Measurements from ENCODE around the gene EIPR1.
A peak's percentile ranks its signal among the peaks of the same experiment; 100 is the strongest.

EIPR1 gene

DNA sequence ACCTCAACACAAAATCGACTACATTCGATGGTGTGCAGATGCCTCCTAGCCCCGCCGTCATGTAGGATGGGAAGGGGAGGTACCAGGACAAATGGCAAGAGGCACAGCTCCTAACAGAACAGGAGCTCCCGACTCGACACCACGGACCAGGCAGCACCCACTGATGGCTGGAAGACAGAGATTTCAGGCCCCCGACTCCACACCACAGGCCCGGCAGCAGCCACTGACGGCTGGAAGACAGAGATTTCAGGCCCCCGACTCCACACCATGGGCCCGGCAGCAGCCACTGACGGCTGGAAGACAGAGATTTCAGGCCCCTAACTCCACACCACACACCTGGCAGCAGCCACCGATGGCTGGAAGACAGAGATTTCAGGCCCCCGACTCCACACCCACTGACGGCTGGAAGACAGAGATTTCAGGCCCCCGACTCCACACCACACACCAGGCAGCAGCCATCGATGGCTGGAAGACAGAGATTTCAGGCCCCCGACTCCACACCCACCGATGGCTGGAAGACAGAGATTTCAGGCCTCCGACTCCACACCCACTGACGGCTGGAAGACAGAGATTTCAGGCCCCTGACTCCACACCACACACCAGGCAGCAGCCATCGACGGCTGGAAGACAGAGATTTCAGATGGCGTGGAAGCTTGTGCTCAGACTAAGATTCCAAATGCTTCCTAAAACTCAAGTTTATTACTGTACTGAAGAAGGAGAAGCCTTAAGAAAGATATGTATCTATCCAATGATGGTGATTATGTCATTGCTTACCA, 135.5 kb downstream of the EIPR1 start:
- TF ChIP-seq, protein P1, sequence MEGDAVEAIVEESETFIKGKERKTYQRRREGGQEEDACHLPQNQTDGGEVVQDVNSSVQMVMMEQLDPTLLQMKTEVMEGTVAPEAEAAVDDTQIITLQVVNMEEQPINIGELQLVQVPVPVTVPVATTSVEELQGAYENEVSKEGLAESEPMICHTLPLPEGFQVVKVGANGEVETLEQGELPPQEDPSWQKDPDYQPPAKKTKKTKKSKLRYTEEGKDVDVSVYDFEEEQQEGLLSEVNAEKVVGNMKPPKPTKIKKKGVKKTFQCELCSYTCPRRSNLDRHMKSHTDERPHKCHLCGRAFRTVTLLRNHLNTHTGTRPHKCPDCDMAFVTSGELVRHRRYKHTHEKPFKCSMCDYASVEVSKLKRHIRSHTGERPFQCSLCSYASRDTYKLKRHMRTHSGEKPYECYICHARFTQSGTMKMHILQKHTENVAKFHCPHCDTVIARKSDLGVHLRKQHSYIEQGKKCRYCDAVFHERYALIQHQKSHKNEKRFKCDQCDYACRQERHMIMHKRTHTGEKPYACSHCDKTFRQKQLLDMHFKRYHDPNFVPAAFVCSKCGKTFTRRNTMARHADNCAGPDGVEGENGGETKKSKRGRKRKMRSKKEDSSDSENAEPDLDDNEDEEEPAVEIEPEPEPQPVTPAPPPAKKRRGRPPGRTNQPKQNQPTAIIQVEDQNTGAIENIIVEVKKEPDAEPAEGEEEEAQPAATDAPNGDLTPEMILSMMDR (IDR thresholded peaks at IDR 0.05; ENCODE audit: insufficient read depth, missing control alignments), result no peak

DNA sequence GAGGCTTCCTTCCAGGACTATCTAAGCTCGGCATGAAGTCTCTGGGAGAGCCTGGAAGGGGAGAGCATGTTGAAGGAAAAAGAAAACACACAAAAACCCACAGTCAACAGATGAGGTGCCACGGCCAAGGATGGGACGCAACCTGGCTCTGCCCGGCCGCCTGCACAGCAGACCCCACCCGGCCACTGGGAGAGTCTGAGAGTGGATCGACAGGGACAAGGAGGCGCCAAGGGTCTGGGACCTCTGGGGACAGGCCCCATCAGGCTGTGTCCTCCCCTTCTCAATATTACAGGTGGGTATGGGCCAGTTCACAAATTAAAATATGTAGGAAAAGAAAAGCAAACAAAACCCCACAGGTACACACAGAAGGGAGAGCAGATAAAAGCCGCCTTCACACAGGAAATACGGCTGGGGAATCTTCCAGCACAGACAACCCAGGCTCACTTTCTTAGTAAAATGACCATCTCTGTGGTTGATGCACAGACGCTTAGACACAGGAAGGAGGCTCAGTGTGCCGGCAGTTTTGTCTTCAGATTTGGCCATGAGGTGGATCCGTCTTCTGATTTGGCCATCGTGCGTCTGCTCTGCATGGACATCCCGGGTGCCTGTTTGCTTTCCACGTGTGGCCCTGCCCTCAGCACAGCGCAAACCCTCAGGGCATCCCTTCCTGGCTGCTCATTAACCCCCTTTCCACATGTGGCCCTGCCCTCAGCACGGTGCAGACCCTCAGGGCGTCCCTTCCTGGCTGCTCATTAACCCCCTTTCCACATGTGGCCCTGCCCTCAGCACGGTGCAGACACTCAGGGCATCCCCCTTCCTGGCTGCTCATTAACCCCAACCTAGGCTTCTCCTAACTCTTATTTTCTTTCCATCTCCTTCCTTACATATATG, 138.4 kb downstream of the EIPR1 start:
- DNase-seq (ENCODE audit: insufficient read length, low spot score) (no peak), FAIRE-seq (no peak)
- TF ChIP-seq, protein P1 (IDR thresholded peaks at IDR 0.05; ENCODE audit: insufficient read depth, missing control alignments), result no peak

More for the DNA sequence above, 135.5 kb downstream of the EIPR1 start:
- no peak for DNase-seq (ENCODE audit: insufficient read length, low spot score)
- FAIRE-seq, result no peak

DNA sequence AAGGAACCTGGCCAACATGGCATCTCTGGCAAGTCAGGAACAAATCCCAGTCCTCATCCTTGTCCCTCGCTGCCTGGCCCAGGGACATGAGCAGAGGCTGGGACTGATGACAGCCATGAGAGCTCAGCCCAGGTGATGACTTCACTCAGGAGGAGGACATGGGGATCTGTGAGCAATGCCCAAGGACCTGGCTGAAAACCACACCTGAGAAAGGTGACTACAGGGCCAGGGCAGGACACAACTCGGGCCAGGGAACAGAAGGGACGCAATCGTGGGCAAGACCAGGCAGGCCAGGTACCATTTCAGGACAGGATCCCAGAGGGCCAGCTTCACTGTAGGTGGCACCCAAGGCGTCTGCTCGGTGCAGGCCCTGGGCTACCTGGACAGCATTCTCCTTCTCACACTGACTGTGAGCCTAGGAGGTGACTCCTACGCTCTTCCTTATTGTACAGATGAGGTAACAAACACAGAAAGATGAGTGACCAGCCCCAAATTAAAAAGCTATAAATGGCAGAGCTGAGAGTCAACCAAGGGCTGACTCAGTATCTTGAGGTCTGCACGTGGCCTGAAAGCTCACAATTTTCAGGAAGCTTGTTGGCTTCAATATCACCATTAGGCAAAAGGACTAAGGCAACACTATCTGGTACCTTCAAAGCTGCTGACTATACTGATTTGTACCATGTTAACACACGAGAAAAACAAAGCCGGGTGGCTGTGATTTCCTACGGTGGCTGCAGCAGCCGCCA, 141.1 kb downstream of the EIPR1 start:
- no peak for DNase-seq (ENCODE audit: insufficient read length, low spot score)
- TF ChIP-seq, protein P1 (IDR thresholded peaks at IDR 0.05; ENCODE audit: insufficient read depth, missing control alignments), result no peak
- FAIRE-seq, result no peak

DNA sequence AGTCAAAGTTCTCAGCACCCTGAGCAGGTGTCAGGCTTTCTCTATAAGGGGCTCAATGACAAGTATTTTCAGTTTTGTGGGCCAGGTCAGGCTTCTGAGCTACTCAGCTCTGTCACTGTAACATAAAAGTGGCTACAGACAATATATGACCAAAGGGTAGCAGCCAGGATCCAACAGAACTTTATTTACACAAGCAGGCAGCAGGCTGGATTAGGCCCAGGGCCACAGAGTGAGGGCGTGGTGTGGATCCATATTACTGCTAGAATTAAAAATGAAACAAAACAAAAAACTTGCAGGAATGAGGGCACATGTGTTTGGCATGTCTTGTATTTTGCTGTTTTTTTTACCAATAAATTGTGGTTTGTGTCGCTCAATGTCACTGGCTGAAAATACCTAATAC, 143.7 kb downstream of the EIPR1 start:
- FAIRE-seq, result no peak
- TF ChIP-seq, protein P1 (IDR thresholded peaks at IDR 0.05; ENCODE audit: insufficient read depth, missing control alignments), result no peak
- no peak for DNase-seq (ENCODE audit: insufficient read length, low spot score)

GRCh38 chr2:3229221-3229620, 148.4 kb downstream of the EIPR1 start:
- TF ChIP-seq, protein P1 (IDR thresholded peaks at IDR 0.05; ENCODE audit: insufficient read depth, missing control alignments), result no peak
- FAIRE-seq (peak; percentile 44), DNase-seq (ENCODE audit: insufficient read length, low spot score) (no peak)

GRCh38 chr2:3224681-3225080, 152.9 kb downstream of the EIPR1 start:
- TF ChIP-seq, protein P1 (IDR thresholded peaks at IDR 0.05; ENCODE audit: insufficient read depth, missing control alignments), result no peak
- FAIRE-seq (no peak), DNase-seq (ENCODE audit: insufficient read length, low spot score) (no peak)

Measured in D721Med (cell line).